H1 (cell line): ENCODE measurements around the gene PHLDA1. TPM values are rescaled to one million over a fixed set of nuclear protein-coding genes. Genes with fewer than 3 reads are reported as not detected.
A peak's percentile ranks its signal among the peaks of the same experiment; 100 is the strongest.

Experiments
- CTCF ChIA-PET: fragments of 300-600 bp; sonication (Branson Sonifier 250); formaldehyde crosslinking; loops from one replicate; lab custom pipeline; 2021; ENCODE audit not compliant: partially characterized antibody; lab: Charles Lee
- POLR2A ChIA-PET: fragments of 300-600 bp; sonication (Branson Sonifier 250); formaldehyde crosslinking; loops from one replicate; lab custom pipeline; 2021; ENCODE audit warnings: inconsistent platforms; ENCODE audit not compliant: partially characterized antibody; lab: Charles Lee
- DNase-seq, 2 experiments: peaks; one replicate each; pipeline versions ENCODE4 v3.0.0 to v3.0.0-alpha.2; 2010 to 2022; ENCODE audit warnings: low spot score in 2 of 2, low read depth in 1 of 2, mixed read lengths in 1 of 2
- FAIRE-seq: peaks from 2 replicates; lab custom pipeline; 2011; peaks lifted over from hg19 to GRCh38; lab: Jason Lieb, UNC
- H2AFZ ChIP-seq: 2 replicates; pipeline ENCODE4 v1.8.1; 2012; ENCODE audit warnings: low read length, inconsistent platforms
- H2AK5ac ChIP-seq: 2 replicates; pipeline ENCODE4 v1.6.1; 2013; ENCODE audit warnings: low read depth, low read length
- H2BK120ac ChIP-seq: replicated peaks from 2 replicates; pipeline ENCODE3; 2013; ENCODE audit warnings: low read depth, low read length, inconsistent platforms
- H2BK12ac ChIP-seq: 2 replicates; pipeline ENCODE4 v1.6.1; 2013; ENCODE audit warnings: low read depth, low read length
- H2BK15ac ChIP-seq: 2 replicates; pipeline ENCODE4 v1.6.1; 2013; ENCODE audit warnings: low read length
- H2BK20ac ChIP-seq: 2 replicates; pipeline ENCODE4 v1.6.1; 2013; ENCODE audit warnings: low read length
- H2BK5ac ChIP-seq: 2 replicates; pipeline ENCODE4 v1.6.1; 2013; ENCODE audit warnings: low read depth, low read length
- H3K14ac ChIP-seq: 2 replicates; pipeline ENCODE4 v1.6.1; 2013; ENCODE audit warnings: inconsistent platforms; ENCODE audit not compliant: insufficient read length
- H3K18ac ChIP-seq: 2 replicates; pipeline ENCODE4 v1.6.1; 2013; ENCODE audit warnings: low read length; ENCODE audit errors: extremely low read depth
- H3K23ac ChIP-seq: 2 replicates; pipeline ENCODE4 v1.6.1; 2013; ENCODE audit warnings: inconsistent platforms; ENCODE audit not compliant: insufficient read length
- H3K23me2 ChIP-seq: 2 replicates; pipeline ENCODE4 v1.6.1; 2013; ENCODE audit warnings: low read depth, low read length
- H3K27ac ChIP-seq: 2 replicates; pipeline ENCODE4 v1.6.1; 2011; ENCODE audit warnings: low read depth, low read length, inconsistent platforms
- H3K27me3 ChIP-seq, 4 experiments: replicated peaks in 1 of 4; 1 replicate in 1 of 4; 2 replicates in 3 of 4; pipeline versions ENCODE4 v1.6.1 to v1.8.1; 2011 to 2013; ENCODE audit warnings: low read length in 3 of 4, mild to moderate bottlenecking in 3 of 4, inconsistent platforms in 2 of 4, mixed read lengths in 2 of 4, moderate library complexity in 1 of 4; ENCODE audit not compliant: control insufficient read depth in 3 of 4, insufficient read depth in 3 of 4; ENCODE audit errors: extremely low read depth in 1 of 4
- H3K36me3 ChIP-seq, 4 experiments: 2 replicates each; pipeline versions ENCODE4 v1.6.1 to v1.8.1; 2011 to 2013; ENCODE audit warnings: mild to moderate bottlenecking in 4 of 4, low read length in 3 of 4, moderate library complexity in 2 of 4, control low read depth in 1 of 4, inconsistent platforms in 1 of 4; ENCODE audit not compliant: insufficient read depth in 4 of 4, control insufficient read depth in 2 of 4
- H3K4ac ChIP-seq: replicated peaks from 2 replicates; pipeline ENCODE3; 2013; ENCODE audit warnings: low read length, low read depth, mixed read lengths, inconsistent platforms; ENCODE audit not compliant: insufficient read length
- H3K4me1 ChIP-seq, 4 experiments: replicated peaks in 1 of 4; 1 replicate in 1 of 4; 2 replicates in 3 of 4; pipeline versions ENCODE4 v1.6.1 to v1.8.1; 2011 to 2013; ENCODE audit warnings: low read length in 3 of 4, inconsistent platforms in 2 of 4, mixed read lengths in 1 of 4; ENCODE audit not compliant: insufficient read depth in 4 of 4, control insufficient read depth in 3 of 4
- H3K4me2 ChIP-seq, 2 experiments: 2 replicates each; pipeline versions ENCODE4 v1.6.1 to v1.8.1; 2011 to 2013; ENCODE audit warnings: low read depth in 2 of 2, low read length in 2 of 2, control low read depth in 1 of 2, inconsistent platforms in 1 of 2, mild to moderate bottlenecking in 1 of 2; ENCODE audit not compliant: insufficient read depth in 1 of 2
- H3K4me3 ChIP-seq, 4 experiments: fragments of 200-600, 300-600 bp in 1 of 4; sonication (generic), shearing (Covaris generic), sonication (Bioruptor Twin) in 1 of 4; 2 replicates each; pipeline versions ENCODE4 v1.5.1 to v1.8.1; 2011 to 2016; ENCODE audit warnings: low read length in 4 of 4, low read depth in 3 of 4, control low read depth in 2 of 4, inconsistent platforms in 2 of 4, mild to moderate bottlenecking in 2 of 4, mixed read lengths in 1 of 4, moderate library complexity in 1 of 4; ENCODE audit not compliant: insufficient read depth in 2 of 4; ENCODE audit errors: extremely low read depth in 1 of 4
- H3K56ac ChIP-seq: replicated peaks from 2 replicates; pipeline ENCODE3; 2013; ENCODE audit warnings: low read depth, mild to moderate bottlenecking, mixed read lengths, low read length, inconsistent platforms; ENCODE audit not compliant: insufficient read length
- H3K79me1 ChIP-seq: 2 replicates; pipeline ENCODE4 v1.6.1; 2013; ENCODE audit warnings: low read depth, low read length, control low read depth
- H3K79me2 ChIP-seq, 2 experiments: 2 replicates each; pipeline versions ENCODE4 v1.6.1 to v1.8.1; 2012 to 2013; ENCODE audit warnings: low read length in 2 of 2, mild to moderate bottlenecking in 2 of 2, inconsistent platforms in 1 of 2; ENCODE audit not compliant: insufficient read depth in 2 of 2, control insufficient read depth in 1 of 2
- H3K9ac ChIP-seq, 4 experiments: replicated peaks in 1 of 4; 1 replicate in 1 of 4; 2 replicates in 3 of 4; pipeline versions ENCODE4 v1.6.1 to v1.8.1; 2011 to 2013; ENCODE audit warnings: low read depth in 3 of 4, low read length in 3 of 4, control low read depth in 2 of 4, mild to moderate bottlenecking in 2 of 4, moderate library complexity in 2 of 4, inconsistent platforms in 1 of 4; ENCODE audit errors: extremely low read depth in 1 of 4
- H3K9me3 ChIP-seq, 2 experiments: 2 replicates each; pipeline versions ENCODE4 v1.6.1 to v1.8.1; 2012 to 2013; ENCODE audit warnings: mild to moderate bottlenecking in 2 of 2, moderate library complexity in 2 of 2, control low read depth in 1 of 2, inconsistent platforms in 1 of 2, low read depth in 1 of 2, low read length in 1 of 2, mixed read lengths in 1 of 2; ENCODE audit not compliant: insufficient read depth in 2 of 2
- H4K20me1 ChIP-seq, 2 experiments: replicated peaks in 1 of 2; 2 replicates each; pipeline versions ENCODE3 to v1.8.1; 2011 to 2013; ENCODE audit warnings: inconsistent platforms in 2 of 2, low read length in 2 of 2, mild to moderate bottlenecking in 1 of 2; ENCODE audit not compliant: insufficient read depth in 2 of 2, control insufficient read depth in 1 of 2
- H4K5ac ChIP-seq: 2 replicates; pipeline ENCODE4 v1.6.1; 2013; ENCODE audit warnings: low read length, low read depth, mixed read lengths, inconsistent platforms; ENCODE audit not compliant: insufficient read length
- H4K8ac ChIP-seq: 2 replicates; pipeline ENCODE4 v1.8.0; 2013; ENCODE audit warnings: mild to moderate bottlenecking, moderate library complexity, low read length, inconsistent platforms; ENCODE audit not compliant: insufficient read depth; ENCODE audit errors: extremely low read depth
- H4K91ac ChIP-seq: replicated peaks from 2 replicates; pipeline ENCODE3; 2013; ENCODE audit warnings: low read length, mixed read lengths, inconsistent platforms; ENCODE audit not compliant: insufficient read length
- MAFK ChIP-seq: IDR thresholded peaks from 2 replicates; pipeline ENCODE4 v1.6.1; 2012; ENCODE audit warnings: low read depth, mild to moderate bottlenecking, improper control_type of control experiment, low read length
- SRF ChIP-seq: IDR thresholded peaks from 2 replicates; pipeline ENCODE4 v1.6.1; 2011; ENCODE audit warnings: mild to moderate bottlenecking, low read depth, low read length, moderate library complexity
- WGBS, 2 experiments: shearing (Covaris generic) in 1 of 2; methylation state at CpG; one replicate each; pipeline versions ENCODE4 v1.1.6 to v1.1.7; 2013 to 2015; ENCODE audit warnings: low lambda C conversion rate in 2 of 2, mixed read lengths in 2 of 2, inconsistent platforms in 1 of 2, low coverage in 1 of 2, missing lambda C conversion rate in 1 of 2; ENCODE audit not compliant: insufficient replicate concordance in 2 of 2, insufficient coverage in 1 of 2, insufficient read length in 1 of 2; ENCODE audit errors: extremely low coverage in 1 of 2, missing lambda C conversion rate in 1 of 2; 5-methylcytosine and 5-hydroxymethylcytosine counted together
- polyA plus RNA-seq, 7 experiments: library from polyadenylated mRNA; depleted of rRNA in 3 of 7; stranded (reverse) in 5 of 7; unstranded in 2 of 7; fragments of >200 nt in 5 of 7; fragments of 200-250 nt in 2 of 7; gene quantifications; 1 replicate in 5 of 7; 2 replicates in 1 of 7; 4 replicates in 1 of 7; pipeline versions ENCODE4 v1.2.1 to v1.2.3, GENCODE V29; 2011 to 2013; ENCODE audit warnings: missing spikeins in 2 of 7, mixed read lengths in 2 of 7
- total RNA-seq: library from RNA; stranded (reverse); fragmentation: NEBNext Ultra II Directional; extraction: Animal tissue kit (Norgen Biotek cat#: 25700); gene quantifications from 2 replicates; pipeline ENCODE4 v1.2.1, GENCODE V29; 2021

The PHLDA1 gene
- total and polyA plus RNA-seq, 2 of the 8 experiments (the other 6 are each of a cell fraction or from before 2014, with no cell fraction given) = 18.9 to 19.4 TPM

- peaks cover 0 to 8% (median 6%) of the 10 kb centered on the region in 4 experiments; a peak in 6 of 7 replicates for H3K4me1 ChIP-seq
- DNase-seq = no peak
- no peak overlapping the region for H3K23ac ChIP-seq
- H3K18ac ChIP-seq = no peak overlapping the region
- H4K91ac ChIP-seq = no peak overlapping the region
- 86% methylated on average over 1 of the region's 1 CpG; no CpG with 5 or more reads in 1 of the 2 experiments for WGBS, 2 experiments
- no peak overlapping the region for H3K4me3 ChIP-seq
- TF ChIP-seq SRF = no peak
- 0 out of 2 replicates have a peak, but pooled peaks have one; percentile 7 for TF ChIP-seq MAFK
- TF ChIP-seq, all 59 proteins: peak for 1
- H4K5ac ChIP-seq = no peak overlapping the region
- H3K27me3 ChIP-seq = no peaks in the 10 kb centered on the region
- H3K79me2 ChIP-seq = peaks cover 76 to 100% of the 10 kb centered on the region in 2 experiments
- H3K9me3 ChIP-seq = no peaks in the 10 kb centered on the region
- no peak overlapping the region for H3K27ac ChIP-seq
- FAIRE-seq = no peak
- no peak overlapping the region for H3K9ac ChIP-seq
- H3K14ac ChIP-seq = no peak overlapping the region
- H2BK12ac ChIP-seq = no peak overlapping the region
- no peak overlapping the region for H2AFZ ChIP-seq
- no peak overlapping the region for H3K4ac ChIP-seq
- H2BK20ac ChIP-seq = no peak overlapping the region
- no peak overlapping the region for H3K56ac ChIP-seq
- ChIA-PET POLR2A (interaction anchor here (0.6 to 2.0 kb wide), 5 partner anchors 9 to 146 kb away, joined by 3 to 10 read pairs (median 3); partner anchors contain the start of gene NAP1L1), CTCF (interaction anchor here (0.6 to 1.1 kb wide), 2 partner anchors 40 to 83 kb away, joined by 3 to 4 read pairs; no protein-coding TSS in a partner anchor)
- no peak overlapping the region for H3K4me2 ChIP-seq
- H3K79me1 ChIP-seq = no peaks in the 10 kb centered on the region
- no peak overlapping the region for H2BK120ac ChIP-seq
- H4K8ac ChIP-seq = no peak overlapping the region
- H4K20me1 ChIP-seq = peaks cover 43 to 58% of the 10 kb centered on the region in 2 experiments
- no peak overlapping the region for H2AK5ac ChIP-seq
- no peak overlapping the region for H2BK15ac ChIP-seq
- H3K23me2 ChIP-seq = no peaks in the 10 kb centered on the region
- H3K36me3 ChIP-seq = peaks cover 0 to 36% (median 3%) of the 10 kb centered on the region in 4 experiments; a peak in 4 of 8 replicates
- no peak overlapping the region for H2BK5ac ChIP-seq
Measured at GRCh38 chr12:76075448-76075847, 43.9 kb upstream of the PHLDA1 start.
